GM04503 (cell line): Measurements from ENCODE around the gene GTF3C1.
A peak's percentile ranks its signal among the peaks of the same experiment; 100 is the strongest.
"Not testable (repeated sequence)": the region's sequence is repeated elsewhere in the genome, so short reads cannot be mapped to it uniquely, and the experiment has no call there.

ENCODE experiments used
- DNase-seq: peaks from one replicate; pipeline ENCODE4 v3.0.0-alpha.2; 2012; ENCODE audit warnings: low read depth

GTF3C1 gene

DNA sequence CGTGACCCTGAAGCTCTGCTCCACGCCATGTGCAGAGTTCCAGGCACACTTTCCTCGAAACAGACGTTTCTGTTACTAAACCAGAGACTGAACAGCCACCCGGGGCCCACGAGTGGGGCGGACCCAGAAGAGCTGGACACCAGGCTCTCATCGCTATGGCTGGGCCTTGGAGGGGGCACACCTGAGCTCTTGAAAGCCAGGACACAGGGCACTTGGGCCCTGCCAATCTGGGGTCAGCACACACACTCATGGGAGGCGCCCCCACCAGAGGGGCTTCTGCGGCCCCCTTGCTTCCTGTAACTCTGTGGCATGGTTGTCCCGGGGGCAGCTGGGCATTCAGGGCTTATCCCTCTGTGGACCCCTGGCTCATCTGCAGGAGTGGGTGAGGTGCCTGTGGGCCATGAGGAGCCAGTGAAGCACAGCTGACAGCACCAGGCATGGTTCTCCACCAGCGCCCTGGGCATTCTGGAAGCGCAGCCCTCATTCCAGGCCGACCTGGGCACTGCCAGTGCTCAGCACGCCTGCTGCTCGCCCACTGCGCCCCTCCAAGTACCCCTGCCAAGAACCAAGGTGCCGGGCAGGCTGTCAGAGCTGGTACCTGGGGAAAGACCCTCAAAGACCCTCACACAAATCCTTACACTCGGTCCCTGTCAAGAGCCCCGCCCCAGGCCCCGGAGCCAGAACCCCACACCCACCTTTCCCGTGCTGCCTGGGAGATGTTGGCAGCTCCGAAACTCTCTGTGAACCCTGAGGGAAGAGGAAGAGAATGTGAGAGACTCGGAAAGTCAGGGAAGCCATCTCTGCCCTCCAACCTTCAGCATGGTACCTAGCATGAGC lies 86.6 kb downstream of the GTF3C1 start:
- DNase-seq = no peak

DNA sequence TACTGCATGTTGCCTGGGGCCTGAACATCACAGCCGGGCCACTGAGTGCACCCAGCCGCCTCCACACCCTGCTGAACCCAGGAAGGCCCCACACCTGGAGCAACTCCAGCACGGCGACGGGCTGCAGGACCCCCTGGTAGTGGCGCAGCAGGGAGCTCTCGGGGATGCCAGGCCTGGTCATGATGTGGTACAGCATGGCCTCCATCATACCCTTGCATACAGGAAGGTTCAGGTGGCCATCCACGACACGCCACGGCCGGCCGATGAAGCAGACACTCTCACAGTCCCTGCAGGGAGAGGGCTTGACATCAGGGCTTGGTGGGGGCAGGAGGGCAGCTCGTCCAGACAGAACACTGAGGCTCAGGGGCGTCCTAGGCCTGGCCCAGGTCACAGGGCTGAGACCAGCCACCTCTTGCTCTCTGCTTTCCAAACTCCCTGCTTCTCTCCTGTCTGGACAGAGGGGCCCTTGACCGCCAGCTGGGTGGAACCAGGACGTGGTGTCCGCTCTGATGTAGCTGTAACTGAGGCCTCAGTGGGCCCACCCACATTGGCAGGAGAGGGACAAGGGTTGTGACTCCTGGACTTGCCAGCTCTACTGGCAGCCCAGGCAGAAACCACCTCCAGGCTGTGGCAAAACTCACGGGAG lies 87.4 kb downstream of the GTF3C1 start:
- DNase-seq = no peak

DNA sequence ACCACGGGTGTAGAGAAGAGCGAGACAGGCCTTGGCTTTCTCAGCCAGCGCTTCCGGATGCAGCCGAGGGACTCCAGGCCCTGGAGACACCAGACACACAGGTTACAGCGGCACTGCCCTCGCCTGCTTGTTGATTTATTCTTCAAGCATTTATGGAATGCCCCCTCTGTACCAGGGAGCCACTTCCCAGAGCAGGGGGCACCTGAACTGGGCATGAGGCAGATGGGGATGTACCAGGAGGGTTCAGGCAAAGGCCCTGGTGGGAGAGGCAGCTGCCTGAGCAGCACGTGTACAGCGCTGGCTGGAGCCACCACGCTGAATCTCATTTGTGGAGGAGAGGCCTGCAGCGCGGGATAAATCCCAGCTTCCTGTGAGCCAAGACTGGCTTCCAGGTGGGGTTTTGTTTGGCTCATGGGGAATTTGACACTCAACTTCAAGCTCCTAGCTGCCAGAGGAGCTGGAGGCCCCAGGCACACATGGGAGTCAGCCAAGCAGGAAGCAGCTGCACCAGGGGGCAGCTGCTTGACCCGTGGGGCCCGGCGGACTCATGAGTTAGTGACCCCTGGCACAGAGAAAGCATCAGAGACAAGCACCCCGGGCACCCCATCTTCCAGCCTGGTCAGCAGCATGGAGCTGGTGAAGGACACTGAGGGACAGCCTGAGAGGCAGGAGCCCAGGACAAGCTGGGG lies 88.1 kb downstream of the GTF3C1 start:
- no peak for DNase-seq

DNA sequence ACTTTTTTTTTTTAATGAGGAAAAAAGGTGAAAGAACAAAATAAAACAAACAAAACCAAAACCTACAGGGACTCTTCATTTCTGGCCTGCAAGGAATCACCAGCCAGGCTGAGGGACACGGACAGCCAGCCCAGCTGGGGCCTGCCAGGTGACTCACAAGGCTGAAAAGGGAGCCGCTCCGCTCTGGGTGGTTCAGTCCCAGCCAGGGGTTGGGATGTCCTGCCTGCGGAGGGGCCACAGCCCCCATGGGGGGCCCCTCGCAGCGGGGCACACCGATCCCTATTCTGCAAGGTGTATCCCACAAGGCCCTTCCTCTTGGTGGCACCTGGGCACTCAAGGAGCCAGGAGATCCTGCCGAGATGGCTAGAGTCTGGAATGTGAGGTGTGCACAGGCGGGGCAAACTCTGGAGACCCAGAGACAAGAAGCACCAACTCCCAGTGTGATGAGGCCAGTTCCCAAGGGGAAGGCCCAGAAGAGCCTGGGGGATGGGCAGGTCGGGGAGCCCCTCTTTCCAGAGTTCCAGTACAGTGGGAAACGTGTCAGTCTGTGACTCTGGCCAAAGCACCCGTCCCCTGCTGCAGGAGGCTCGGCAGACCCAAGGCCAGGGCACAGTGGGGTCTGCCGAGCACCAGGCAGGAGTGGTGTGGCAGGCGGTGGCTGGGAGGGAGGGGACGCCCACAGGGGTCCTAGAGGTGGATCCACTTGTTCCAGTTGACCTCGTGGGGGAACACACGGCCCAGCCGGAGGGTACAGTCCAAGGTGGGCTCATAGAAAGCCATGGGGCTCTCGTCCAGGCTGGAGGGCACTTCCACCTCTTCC lies 88.8 kb downstream of the GTF3C1 start:
- DNase-seq = no peak

DNA sequence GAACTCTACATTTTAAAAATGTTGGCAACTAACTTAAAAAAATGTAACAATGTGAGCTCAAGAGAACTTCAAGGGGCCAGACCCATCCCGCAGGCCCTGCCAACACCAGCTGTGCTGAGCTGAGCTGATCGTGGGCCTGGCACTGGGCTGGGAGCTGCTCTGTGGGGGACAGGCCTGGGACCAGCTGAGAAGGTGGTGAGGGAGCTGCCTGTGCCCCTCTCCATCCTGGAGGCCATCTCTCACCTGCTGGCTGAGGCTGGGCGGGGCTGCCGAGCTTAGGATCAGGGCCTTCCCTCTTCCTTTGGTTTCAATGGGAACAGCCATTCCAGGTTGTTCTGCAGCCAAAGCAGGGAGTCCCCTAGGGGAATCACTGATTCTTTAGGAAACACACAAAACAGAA lies 89.5 kb downstream of the GTF3C1 start:
- no peak for DNase-seq

DNA sequence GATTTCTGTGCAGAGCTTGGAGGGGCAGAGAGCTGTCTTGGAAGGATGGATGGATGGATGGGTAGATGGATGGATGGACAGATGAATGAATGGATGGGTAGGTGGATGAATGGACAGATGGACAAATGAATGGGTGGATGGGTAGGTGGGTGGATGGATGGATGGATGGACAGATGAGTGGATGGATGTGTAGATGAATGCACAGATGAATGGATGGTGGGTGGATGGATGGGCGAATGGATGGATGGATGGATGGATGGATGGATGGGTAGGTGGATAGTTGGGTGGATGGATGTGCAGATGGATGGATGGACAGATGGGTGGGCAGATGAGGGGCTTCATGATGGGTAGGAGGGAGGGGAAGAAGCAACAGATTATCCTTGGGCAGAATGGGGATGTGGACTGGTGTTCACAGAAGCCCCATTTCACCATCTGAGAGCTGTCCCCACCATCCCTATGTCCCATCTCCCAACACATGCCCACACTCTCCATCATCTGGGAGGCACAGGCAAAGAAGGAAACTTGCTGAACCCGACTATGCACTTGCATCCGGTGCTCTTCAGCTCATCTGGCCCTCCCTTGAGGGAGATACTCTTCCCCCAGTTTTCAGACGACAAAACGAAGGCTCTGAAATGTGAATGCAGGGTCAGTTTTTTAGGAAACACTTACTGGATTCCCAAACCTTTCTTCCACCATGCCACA lies 90.6 kb downstream of the GTF3C1 start:
- DNase-seq = no peak

DNA sequence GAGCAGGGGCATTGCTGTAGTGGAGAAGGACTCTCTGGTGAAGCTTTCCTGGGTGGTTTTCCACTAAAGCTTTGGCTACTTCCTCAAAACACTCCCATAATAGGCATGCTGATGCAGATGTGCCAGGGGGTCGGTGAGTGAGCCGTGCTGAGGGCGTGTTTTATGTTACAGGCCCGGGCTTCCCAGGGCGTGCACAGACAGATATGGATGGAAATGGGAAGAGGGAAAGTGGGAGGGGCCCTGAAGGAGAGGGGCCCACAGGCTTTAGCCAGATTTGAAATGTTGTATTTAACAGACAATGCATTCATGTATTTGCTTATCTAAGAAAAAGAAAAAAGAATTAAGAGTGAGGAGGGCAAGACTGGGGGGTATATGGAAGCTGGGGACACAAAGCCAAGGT lies 91.5 kb downstream of the GTF3C1 start:
- DNase-seq = no peak

DNA sequence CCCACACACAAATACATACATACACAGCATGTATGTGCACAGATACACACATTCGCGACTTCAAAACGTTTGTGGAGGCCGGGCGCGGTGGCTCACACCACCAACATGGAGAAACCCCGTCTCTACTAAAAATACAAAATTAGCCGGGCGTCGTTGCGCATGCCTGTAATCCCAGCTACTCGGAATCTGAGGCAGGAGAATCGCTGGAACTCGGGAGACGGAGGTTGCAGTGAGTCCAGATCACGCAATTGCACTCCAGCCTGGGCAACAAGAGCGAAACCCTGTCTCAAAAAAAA lies 92.2 kb downstream of the GTF3C1 start:
- DNase-seq = not testable (repeated sequence)

DNA sequence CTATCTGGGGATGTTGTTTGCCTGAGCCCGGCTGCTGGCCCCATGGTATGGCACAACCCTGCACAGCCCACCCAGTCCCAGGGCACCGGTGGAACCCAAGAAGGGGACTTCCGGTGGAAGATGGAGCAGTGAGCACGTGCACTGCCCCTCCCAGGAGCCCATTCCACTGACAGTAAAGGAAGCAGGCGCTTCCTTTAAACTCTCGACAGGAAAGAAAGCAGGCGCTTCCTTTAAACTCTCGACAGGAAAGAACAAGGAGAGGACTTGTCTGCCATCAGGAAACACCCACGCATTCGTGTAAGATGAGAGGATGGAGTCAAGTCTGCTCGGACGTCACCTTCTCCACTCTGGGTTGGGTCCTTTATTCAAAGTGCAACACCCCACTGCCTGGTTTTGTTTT lies 94.0 kb downstream of the GTF3C1 start:
- no peak for DNase-seq

DNA sequence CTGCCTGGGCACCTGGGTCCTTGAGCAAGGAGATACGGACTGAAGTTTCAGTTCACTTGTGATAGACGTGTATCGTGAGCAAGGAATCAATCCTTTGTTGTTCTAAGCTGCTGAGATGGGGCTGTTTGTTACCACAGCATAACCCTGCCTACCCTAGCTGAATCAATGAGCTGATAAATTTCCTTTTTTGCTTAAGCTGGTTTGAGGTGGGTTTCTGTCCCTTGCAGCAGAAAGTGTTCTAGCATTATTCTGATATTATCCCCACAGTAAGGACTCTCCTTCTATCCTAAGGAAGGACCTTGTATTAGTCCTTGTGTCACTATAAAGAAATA lies 96.3 kb downstream of the GTF3C1 start:
- DNase-seq = no peak

DNA sequence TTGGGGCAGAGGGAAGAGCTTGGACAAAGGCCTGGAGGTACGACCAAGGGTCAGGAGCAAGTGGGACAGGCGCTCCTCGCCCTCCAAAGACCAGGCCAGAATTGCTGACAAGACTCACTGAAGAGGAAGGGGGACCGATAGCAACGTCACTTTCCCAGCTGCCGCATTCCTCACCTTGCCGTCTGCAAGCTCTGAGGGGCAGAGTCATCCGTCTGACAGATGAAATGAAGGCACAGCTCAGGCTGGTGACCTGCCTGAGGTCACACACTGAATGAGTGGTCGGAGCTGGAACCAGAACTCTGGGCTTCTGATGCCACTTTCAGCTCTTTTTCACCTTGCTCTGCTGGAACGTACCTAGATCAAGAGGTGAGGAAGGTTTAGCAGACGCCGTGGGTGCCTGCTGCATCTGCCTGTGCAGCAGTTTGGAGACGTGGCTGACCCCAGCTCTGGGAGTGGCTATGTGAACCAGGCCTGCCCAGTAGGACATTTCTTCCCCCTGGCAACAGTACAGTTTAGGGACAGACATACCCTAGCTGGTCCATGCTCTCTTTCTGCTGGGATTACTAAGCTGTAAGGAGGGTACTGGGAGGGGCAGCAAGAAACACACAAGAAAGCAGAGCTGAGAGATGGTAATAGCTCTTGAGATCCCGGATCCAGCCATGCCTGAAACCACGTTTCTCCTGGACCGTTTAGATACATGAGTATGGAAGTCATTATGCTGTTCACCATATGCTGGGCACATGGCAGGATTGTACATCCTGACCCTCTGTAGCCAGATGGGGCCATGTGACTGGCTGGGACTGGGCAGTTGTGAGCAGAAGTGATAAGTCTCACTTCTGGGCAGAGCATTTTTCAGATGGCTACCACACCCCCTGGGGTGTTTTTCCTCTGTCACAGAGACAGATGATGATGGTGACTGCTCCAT lies 96.9 kb downstream of the GTF3C1 start:
- no peak for DNase-seq

DNA sequence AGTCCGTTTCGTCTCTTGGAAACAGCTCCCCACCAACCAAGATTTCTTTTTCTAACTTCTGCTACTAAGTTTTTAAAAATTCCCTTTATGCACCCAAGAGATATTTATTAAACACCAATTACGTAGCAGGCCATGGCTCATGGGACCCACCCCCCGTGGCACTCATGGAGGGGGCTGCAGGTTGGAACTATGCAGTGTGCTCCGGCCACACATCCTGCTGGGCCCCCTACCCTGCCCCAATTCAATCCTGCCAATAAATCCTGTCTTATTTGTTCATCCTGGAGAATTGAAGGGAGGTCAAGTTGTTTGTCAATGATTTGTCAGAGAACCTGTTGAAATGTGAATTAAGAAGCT lies 99.5 kb downstream of the GTF3C1 start:
- no peak for DNase-seq

DNA sequence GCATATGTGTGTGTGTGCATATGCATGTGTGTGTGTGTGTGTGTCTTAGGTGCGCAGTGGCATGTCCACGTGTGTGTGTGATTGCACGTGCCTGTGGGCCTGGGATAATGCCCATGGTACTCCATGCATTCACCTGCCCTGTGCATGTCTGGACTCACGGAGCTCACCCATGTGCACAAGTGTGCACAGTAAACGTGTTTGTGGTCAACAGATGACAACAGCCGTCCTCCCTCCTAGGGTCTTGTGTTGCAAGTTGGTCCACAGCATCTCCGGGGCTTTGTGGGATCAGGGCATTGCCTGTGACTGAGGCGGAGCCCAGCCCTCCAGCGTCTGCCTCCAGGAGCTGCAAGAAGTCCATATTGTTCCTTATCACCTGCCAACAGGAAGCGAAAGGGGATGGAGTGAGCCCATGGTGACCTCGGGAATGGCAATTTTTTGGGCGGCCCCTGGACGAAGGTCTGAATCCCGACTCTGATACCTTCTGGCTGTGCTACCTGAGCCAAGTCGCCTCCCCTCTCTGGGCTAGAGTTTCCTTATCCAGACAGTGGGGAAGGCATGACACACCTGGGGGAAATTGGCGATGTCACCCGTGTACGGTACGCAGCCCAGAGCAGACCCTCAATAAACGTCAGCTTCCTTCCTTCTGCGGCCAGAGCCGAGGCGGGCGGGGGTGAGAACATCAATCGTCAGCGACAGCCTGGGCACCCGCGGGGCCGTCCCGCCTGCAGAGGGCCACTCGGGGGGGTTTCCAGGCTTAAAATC lies 100.1 kb downstream of the GTF3C1 start:
- no peak for DNase-seq

DNA sequence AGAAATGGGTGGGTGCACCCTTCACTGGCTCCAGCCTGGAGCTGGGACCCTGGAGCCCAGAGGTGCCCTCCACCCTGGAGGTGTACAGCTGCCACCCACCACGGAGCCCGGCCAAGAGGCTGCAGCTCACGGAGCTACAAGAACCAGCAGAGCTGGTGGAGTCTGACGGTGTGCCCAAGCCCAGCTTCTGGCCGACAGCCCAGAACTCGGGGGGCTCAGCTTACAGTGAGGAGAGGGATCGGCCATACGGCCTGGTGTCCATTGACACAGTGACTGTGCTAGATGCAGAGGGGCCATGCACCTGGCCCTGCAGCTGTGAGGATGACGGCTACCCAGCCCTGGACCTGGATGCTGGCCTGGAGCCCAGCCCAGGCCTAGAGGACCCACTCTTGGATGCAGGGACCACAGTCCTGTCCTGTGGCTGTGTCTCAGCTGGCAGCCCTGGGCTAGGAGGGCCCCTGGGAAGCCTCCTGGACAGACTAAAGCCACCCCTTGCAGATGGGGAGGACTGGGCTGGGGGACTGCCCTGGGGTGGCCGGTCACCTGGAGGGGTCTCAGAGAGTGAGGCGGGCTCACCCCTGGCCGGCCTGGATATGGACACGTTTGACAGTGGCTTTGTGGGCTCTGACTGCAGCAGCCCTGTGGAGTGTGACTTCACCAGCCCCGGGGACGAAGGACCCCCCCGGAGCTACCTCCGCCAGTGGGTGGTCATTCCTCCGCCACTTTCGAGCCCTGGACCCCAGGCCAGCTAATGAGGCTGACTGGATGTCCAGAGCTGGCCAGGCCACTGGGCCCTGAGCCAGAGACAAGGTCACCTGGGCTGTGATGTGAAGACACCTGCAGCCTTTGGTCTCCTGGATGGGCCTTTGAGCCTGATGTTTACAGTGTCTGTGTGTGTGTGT lies 100.9 kb downstream of the GTF3C1 start:
- no peak for DNase-seq

DNA sequence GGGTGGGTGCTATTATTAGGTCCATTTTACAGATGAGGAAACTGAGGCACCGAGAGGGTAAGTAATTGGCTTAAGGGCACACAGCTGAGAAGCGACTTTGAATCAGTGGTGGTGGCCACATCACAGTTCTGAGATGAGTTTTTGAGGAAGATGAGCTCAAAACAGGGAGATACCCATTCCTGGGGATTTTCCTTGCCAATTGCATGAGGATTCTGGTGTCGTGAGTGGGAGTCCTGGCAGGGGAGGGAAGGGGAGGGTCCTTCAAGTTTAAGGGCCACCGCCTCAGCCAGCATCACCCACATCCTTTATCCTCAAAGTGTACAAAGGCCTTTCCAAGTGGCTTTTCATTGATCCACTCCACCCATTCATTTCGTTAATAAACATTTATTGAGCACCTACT lies 102.4 kb downstream of the GTF3C1 start:
- no peak for DNase-seq

DNA sequence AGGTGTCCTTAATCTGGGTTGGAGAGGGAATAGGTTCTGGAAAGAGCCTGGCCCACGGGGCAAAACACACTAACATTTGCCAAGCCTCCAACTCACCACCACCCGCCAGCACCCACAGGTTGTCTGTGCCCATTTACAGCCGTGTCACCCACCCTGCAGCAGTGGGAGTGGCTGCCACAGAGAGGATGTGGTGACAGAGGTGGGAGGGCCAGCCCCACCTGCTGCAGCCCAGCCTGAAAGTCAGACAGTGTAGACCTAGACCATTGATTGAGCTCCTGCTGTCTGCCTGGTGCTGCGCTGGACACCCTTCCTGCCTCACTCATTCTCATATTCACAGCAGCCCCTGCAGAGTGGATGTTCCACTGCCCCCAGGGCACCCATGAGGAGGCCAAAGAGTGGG lies 103.0 kb downstream of the GTF3C1 start:
- no peak for DNase-seq

DNA sequence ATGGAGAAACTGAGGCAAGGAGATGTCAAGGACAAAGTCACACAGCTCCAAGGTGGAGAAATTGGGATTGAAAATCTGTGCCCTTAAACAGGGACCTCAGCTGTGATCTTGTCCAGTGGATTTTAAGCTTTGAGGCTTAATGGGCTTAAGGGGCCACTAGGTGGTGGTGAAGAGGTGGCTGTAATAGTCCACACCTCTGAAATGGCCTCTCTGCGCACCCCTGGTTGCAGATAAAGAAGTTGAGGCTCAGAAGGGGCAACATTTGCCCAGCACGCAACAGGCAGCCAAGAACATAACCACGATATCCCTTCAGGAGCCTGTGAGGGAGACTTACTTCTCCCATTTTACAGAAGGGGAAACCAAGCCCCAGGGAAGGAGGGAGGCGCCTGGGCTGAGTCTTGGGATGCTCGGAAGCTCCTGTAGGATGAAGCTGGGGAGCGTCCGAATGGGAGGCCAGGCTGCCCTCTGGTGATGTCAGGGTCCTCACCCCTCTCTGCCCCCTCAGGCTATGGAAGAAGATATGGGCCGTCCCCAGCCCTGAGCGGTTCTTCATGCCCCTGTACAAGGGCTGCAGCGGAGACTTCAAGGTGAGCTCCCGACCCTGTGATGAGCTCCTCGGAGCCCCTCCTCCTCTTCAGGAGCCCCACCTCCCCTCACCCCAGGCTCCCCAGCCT lies 104.1 kb downstream of the GTF3C1 start:
- DNase-seq = no peak

DNA sequence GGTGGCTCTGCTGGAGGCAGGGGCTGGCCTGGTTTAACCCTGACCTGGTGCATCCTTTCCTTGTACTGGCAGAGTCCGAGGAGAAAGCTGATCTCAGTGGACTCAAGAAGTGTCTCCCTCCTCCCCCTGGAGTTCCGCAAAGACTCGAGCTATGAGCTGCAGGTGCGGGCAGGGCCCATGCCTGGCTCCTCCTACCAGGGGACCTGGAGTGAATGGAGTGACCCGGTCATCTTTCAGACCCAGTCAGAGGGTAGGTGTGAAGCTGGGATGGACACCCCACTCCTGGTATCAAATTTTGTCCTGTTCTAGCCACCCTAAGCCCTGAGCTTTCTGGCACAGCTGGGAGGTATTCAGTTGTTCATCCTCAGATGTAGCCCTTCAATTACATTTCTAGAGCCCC lies 105.2 kb downstream of the GTF3C1 start:
- DNase-seq = no peak

DNA sequence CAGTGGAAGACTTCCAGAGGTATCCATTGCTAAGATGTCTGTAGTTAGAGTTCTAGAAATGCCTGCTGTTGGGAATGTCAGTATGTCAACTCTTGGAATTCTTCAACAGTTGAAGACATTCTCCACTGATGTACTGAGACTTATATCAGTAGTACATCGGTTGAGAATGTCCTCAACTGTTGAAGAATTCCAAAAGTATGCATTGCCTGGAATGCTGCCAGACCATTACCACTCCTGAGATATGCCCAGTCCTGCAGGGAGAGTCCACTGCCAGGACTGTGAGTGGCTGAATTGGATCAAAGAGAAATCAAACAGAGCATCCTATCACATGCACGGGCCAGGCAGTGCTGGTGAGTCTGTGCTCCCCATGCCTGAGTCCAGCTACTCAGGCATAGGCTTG lies 105.7 kb downstream of the GTF3C1 start:
- DNase-seq = peak; percentile 27
